H1 (cell line): Measurements from ENCODE around the gene KLHL29. TPM values are rescaled to one million over a fixed set of nuclear protein-coding genes. Genes with fewer than 3 reads are reported as not detected.

Source experiments
- CTBP2 ChIP-seq: IDR thresholded peaks from 2 replicates; pipeline ENCODE4 v1.7.0; 2011; ENCODE audit warnings: borderline replicate concordance, mild to moderate bottlenecking, moderate library complexity, mixed read lengths, low read length; ENCODE audit not compliant: insufficient read depth, insufficient read length
- FOSL1 ChIP-seq: IDR thresholded peaks from 2 replicates; pipeline ENCODE4 v1.6.1; 2011; ENCODE audit warnings: mild to moderate bottlenecking, low read depth, low read length, moderate library complexity; ENCODE audit not compliant: insufficient read depth
- MAX ChIP-seq: IDR thresholded peaks from 2 replicates; pipeline ENCODE4 v1.6.1; 2012; ENCODE audit warnings: inconsistent platforms
- NRF1 ChIP-seq: IDR thresholded peaks from 2 replicates; pipeline ENCODE4 v1.6.1; 2011; ENCODE audit warnings: mild to moderate bottlenecking, low read depth, low read length, improper control_type of control experiment
- SIRT6 ChIP-seq: IDR thresholded peaks from one replicate; pipeline ENCODE4 v1.7.1; 2012; ENCODE audit warnings: low read length, inconsistent platforms
- polyA plus RNA-seq, 7 experiments: library from polyadenylated mRNA; depleted of rRNA in 3 of 7; stranded (reverse) in 5 of 7; unstranded in 2 of 7; fragments of >200 nt in 5 of 7; fragments of 200-250 nt in 2 of 7; gene quantifications; 1 replicate in 5 of 7; 2 replicates in 1 of 7; 4 replicates in 1 of 7; pipeline versions ENCODE4 v1.2.1 to v1.2.3, GENCODE V29; 2011 to 2013; ENCODE audit warnings: missing spikeins in 2 of 7, mixed read lengths in 2 of 7
- total RNA-seq: library from RNA; stranded (reverse); fragmentation: NEBNext Ultra II Directional; extraction: Animal tissue kit (Norgen Biotek cat#: 25700); gene quantifications from 2 replicates; pipeline ENCODE4 v1.2.1, GENCODE V29; 2021

Gene KLHL29
- total and polyA plus RNA-seq, 2 of the 8 experiments (the other 6 are each of a cell fraction or from before 2014, with no cell fraction given) = 1.1 to 4.7 TPM

GRCh38 chr2:23543728-23544127 is 158.7 kb downstream of the KLHL29 start (continued):
- no peak for TF ChIP-seq NRF1
- no peak for TF ChIP-seq MAX
- TF ChIP-seq FOSL1 = no peak
- TF ChIP-seq CTBP2 = no peak
- no peak for TF ChIP-seq SIRT6
